NOMO-1 (cell line): Measurements from ENCODE around the gene ZNF365.
"Not testable (repeated sequence)": the region's sequence is repeated elsewhere in the genome, so short reads cannot be mapped to it uniquely, and the experiment has no call there.

Source experiments
- DNase-seq, 2 experiments: peaks; one replicate each; lab custom pipeline; 2025; ENCODE audit not compliant: unreplicated experiment in 2 of 2; lab: John Stamatoyannopoulos, UW

Gene ZNF365

GRCh38 chr10:62377026-62377415 is 2.9 kb downstream of the ZNF365 start:
- DNase-seq = no peak

- DNase-seq = no peak
These were observed 3.8 kb downstream of the ZNF365 start for GRCh38 chr10:62377966-62378365.

GRCh38 chr10:62378877-62379276 is 4.7 kb downstream of the ZNF365 start:
- DNase-seq = not testable (repeated sequence)

- no peak for DNase-seq
These were observed 5.2 kb downstream of the ZNF365 start for GRCh38 chr10:62379394-62379793.

- DNase-seq = no peak
These were observed 5.8 kb downstream of the ZNF365 start for GRCh38 chr10:62380016-62380415.

- no peak for DNase-seq
These were observed 7.4 kb downstream of the ZNF365 start for GRCh38 chr10:62381385-62382102.

- no peak for DNase-seq
These were observed 8.7 kb downstream of the ZNF365 start for GRCh38 chr10:62382831-62383230.

GRCh38 chr10:62384057-62384446 is 9.9 kb downstream of the ZNF365 start:
- DNase-seq = peak; percentile 3 to 9

GRCh38 chr10:62384447-62385081 is 10.4 kb downstream of the ZNF365 start:
- no peak for DNase-seq

GRCh38 chr10:62386356-62387320 is 12.5 kb downstream of the ZNF365 start:
- no peak for DNase-seq

- DNase-seq = no peak
These were observed 14.2 kb downstream of the ZNF365 start for GRCh38 chr10:62388328-62388727.

- DNase-seq = no peak
These were observed 16.5 kb downstream of the ZNF365 start for GRCh38 chr10:62390497-62391176.

- DNase-seq = no peak
These were observed 19.1 kb downstream of the ZNF365 start for GRCh38 chr10:62393237-62393636.

GRCh38 chr10:62394556-62395018 is 20.4 kb downstream of the ZNF365 start:
- DNase-seq = no peak

GRCh38 chr10:62395892-62396291 is 21.7 kb downstream of the ZNF365 start:
- no peak for DNase-seq

GRCh38 chr10:62396864-62397263 is 22.7 kb downstream of the ZNF365 start:
- no peak for DNase-seq

- no peak for DNase-seq
These were observed 25.0 kb downstream of the ZNF365 start for GRCh38 chr10:62399211-62399610.

GRCh38 chr10:62402508-62402907 is 28.3 kb downstream of the ZNF365 start:
- no peak for DNase-seq

GRCh38 chr10:62410528-62410927 is 36.4 kb downstream of the ZNF365 start:
- DNase-seq = not testable (repeated sequence)

- DNase-seq = not testable (repeated sequence)
These were observed 36.8 kb downstream of the ZNF365 start for GRCh38 chr10:62410934-62411333.

GRCh38 chr10:62413048-62413447 is 38.9 kb downstream of the ZNF365 start:
- no peak for DNase-seq
